HG02763 (cell line): Measurements from ENCODE around the gene MEX3A.
"Not testable (repeated sequence)": the region's sequence is repeated elsewhere in the genome, so short reads cannot be mapped to it uniquely, and the experiment has no call there.

Experiments used
- ATAC-seq: cut with Tn5 transposase; IDR thresholded peaks from one replicate; pipeline ENCODE4 v1.9.1; 2021; ENCODE audit warnings: mild to moderate bottlenecking, moderate library complexity; ENCODE audit not compliant: unreplicated experiment

Gene MEX3A, protein sequence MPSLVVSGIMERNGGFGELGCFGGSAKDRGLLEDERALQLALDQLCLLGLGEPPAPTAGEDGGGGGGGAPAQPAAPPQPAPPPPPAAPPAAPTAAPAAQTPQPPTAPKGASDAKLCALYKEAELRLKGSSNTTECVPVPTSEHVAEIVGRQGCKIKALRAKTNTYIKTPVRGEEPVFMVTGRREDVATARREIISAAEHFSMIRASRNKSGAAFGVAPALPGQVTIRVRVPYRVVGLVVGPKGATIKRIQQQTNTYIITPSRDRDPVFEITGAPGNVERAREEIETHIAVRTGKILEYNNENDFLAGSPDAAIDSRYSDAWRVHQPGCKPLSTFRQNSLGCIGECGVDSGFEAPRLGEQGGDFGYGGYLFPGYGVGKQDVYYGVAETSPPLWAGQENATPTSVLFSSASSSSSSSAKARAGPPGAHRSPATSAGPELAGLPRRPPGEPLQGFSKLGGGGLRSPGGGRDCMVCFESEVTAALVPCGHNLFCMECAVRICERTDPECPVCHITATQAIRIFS

GRCh38 chr1:156082309-156083091 is at the start of gene MEX3A:
TSS of gene MEX3A (minus strand) at chr1:156082465. CDS start at chr1:156081998, 467 bp downstream.
- no peak for ATAC-seq

GRCh38 chr1:156130578-156130942 is 48.3 kb upstream of the MEX3A start:
- ATAC-seq = no peak

- ATAC-seq = no peak
These were observed 47.7 kb upstream of the MEX3A start for GRCh38 chr1:156129687-156130577.

DNA sequence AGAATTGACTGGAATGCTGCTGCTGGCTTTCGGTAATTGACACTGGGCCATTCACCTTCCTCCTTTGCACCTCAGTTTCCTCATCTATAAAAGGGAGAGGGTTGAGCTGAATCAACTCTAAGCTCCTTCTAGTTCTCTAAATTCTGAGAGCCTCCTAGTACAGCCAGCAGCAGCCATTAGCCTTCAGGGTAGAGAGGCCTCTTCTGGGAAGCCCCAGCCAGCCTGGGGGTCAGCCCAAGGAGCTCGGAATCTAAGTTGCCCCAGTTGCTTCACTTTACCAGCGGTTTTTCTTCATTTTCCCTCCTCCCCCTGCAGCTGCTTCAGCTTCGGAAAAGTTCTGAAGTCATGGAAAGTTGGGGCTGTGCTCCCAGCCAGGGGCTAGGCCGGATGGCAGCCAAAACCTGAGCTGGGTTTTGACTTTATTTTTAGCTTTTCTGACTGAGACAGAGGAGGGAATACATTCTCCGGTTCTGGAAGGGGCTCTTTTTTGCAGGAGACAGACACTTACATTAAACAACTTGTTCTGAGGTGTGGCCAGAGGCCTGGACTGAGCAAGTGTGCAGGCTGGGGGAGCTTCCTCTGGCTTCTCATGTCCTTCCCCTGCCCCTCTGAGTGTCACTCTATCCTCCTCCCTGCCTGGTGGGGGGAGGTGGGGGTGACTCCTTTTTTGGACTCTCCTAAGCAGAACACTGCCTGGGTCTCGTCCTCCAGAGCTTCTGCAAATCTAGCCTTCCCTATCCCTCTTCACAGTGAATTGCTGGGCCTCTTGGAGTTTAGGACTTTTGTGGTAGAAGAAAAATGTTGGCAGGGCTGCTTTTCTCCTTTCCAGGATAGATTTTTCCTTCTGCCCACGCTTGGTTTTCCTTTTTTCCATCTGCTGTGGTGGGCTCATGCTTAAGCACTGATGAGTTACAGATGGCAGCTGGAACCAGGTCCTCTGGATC is 46.7 kb upstream of the MEX3A start:
- no peak for ATAC-seq

DNA sequence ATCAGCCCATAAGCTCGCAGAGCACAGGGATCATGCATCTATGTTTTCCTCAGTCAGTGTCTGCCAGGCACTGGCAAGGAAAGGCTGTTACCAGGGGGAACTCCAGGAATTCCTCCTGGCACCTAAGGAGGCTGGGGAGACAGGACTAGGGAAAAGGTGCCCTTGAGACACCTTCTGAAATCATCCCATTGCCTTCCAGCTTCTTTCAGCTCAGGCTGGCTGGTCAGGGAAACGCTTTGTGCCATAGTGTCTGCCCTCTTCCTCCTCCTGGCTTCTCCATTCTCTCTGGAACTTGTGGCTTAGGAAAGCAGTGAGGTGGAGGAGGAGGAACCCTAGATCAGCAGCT is 46.0 kb upstream of the MEX3A start:
- ATAC-seq = no peak

DNA sequence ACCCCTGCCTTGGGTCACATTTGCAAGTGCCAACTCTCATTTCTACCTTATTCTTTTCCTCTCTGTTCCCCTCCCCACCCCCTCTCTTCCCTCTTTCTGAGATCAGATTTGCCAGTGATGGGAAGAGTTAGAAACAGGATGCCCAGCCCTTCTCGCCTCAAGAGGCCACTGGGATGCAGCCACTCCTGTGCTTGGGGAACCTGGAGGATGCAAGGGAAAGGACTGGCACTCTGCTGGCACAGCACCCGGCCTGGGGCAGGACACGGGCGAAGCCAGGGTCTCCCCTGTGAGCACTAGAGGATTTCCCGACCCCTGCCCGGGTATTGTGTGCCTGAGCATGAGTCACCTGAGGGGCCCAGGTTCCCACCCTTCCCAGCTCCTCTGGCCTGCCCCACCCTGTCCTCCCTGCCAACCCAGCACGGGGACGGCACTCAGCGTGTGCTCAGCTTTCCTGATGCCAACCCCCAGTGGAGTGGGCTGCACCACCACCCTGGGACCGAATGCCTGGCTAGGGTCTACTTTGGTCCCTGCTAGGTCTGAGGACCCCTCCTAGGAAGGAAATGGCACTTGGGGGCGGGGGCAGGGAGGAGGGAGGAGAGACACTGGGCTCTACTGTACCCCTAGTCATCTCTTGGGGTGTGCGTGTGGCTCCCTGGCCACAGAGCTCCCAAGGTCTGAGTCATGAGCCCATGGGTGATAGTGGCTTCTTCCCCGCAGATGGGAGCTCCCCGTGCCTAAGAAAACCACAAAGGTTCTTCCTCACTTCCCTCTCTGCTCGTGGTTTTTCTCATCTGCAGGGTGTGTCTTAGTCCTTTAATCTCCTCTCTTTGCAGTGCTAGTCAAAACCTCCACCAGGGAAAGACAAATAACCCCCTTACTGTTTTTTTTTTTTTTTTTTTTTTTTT is 44.6 kb upstream of the MEX3A start:
- peak; percentile 32 for ATAC-seq

DNA sequence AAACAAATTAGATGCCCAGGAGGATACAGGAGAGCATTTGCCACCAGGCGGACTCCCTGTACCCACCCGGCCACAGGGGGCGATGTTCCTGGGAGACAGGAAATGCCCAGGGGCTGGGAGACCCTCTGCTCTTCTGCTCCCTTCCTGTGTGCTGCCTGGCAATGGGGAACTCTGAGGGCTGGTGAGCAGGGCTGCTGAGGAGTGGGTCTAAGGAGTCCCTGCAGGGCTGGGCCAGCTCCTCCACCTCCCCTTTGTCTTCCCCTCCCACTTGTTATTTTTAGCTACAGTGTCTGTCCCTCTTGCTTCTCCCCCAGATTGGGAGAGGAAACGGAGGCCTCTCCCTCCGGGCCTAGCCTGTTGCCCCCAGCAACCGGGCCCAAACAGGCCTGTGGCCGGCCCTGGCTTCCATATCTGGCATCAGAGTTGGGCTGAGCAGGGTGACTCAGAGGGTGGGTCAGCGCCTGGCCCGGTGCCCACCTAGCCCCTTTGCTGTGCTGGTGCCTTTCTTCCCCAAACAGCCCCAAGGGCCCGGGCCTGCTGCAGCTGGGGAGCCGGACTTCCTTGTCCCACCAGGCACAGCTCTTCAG is 43.9 kb upstream of the MEX3A start:
- ATAC-seq = peak; percentile 39

DNA sequence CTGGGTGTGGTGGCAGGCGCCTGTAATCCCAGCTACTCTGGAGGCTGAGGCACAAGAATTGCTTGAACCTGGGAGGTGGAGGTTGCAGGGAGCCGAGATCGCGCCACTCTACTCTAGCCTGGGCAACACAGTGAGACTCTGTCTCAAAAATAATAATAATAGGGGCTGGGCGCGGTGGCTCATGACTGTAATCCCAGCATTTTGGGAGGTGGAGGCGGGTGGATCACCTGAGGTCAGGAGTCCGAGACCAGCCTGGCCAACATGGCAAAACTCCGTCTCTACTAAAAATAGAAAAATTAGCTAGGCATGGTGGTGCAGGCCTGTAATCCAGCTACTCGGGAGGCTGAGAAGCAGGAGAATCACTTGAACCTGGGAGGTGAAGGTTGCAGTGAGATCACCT is 43.3 kb upstream of the MEX3A start:
- not testable (repeated sequence) for ATAC-seq

GRCh38 chr1:156124557-156125483 is 42.6 kb upstream of the MEX3A start:
- ATAC-seq = no peak

- no peak for ATAC-seq
These were observed 41.3 kb upstream of the MEX3A start for GRCh38 chr1:156123356-156124196.

- ATAC-seq = no peak
These were observed 40.5 kb upstream of the MEX3A start for GRCh38 chr1:156122519-156123355.

DNA sequence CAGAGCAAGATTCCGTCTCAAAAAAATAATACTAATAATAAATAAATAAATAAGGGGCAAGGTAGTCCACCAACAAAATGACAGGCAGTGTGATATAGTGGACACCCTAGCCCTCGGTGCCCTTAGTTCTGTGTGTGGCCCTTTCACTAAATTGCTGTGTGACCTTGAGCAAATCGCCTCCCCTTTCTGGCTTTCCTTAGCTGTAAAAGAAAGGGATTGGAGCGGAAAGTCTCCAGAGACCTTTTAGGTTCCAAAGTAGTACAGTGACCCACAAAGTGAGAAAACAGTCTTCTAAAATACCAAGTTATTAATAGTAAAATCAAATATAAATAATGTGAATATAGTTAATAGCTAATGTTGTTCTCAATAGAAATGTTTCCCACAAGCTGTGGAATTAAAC is 39.8 kb upstream of the MEX3A start:
- no peak for ATAC-seq

- ATAC-seq = no peak
These were observed 39.2 kb upstream of the MEX3A start for GRCh38 chr1:156121457-156121856.

- not testable (repeated sequence) for ATAC-seq
These were observed 38.7 kb upstream of the MEX3A start for GRCh38 chr1:156121005-156121404.

DNA sequence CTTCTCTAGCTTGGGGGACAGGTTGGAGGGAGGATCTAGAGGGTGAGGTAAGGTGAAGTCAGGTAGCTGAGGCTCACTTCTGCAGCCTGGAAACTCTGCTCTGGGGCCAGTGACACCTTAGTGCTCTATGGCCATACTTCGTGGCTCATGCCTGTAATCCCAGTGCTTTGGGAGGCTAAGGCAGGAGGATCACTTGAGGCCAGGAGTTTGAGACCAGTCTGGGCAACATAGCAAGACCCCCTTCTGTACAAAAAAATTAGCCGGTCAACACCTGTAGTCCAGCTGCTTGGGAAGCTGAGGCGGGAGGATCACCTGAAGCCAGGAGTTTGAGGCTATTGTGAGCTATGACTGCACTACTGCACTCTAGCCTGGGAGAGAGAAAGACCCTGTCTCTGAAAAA is 38.1 kb upstream of the MEX3A start:
- no peak for ATAC-seq
